H1 (cell line): ENCODE measurements around the gene KCNH4. TPM values are rescaled to one million over a fixed set of nuclear protein-coding genes. Genes with fewer than 3 reads are reported as not detected.
A peak's percentile ranks its signal among the peaks of the same experiment; 100 is the strongest.

Experiments
- CTCF ChIA-PET: fragments of 300-600 bp; sonication (Branson Sonifier 250); formaldehyde crosslinking; loops from one replicate; lab custom pipeline; 2021; ENCODE audit not compliant: partially characterized antibody; lab: Charles Lee
- POLR2A ChIA-PET: fragments of 300-600 bp; sonication (Branson Sonifier 250); formaldehyde crosslinking; loops from one replicate; lab custom pipeline; 2021; ENCODE audit warnings: inconsistent platforms; ENCODE audit not compliant: partially characterized antibody; lab: Charles Lee
- DNase-seq, 2 experiments: peaks; one replicate each; pipeline versions ENCODE4 v3.0.0 to v3.0.0-alpha.2; 2010 to 2022; ENCODE audit warnings: low spot score in 2 of 2, low read depth in 1 of 2, mixed read lengths in 1 of 2
- FAIRE-seq: peaks from 2 replicates; lab custom pipeline; 2011; peaks lifted over from hg19 to GRCh38; lab: Jason Lieb, UNC
- H2AFZ ChIP-seq: 2 replicates; pipeline ENCODE4 v1.8.1; 2012; ENCODE audit warnings: low read length, inconsistent platforms
- H2AK5ac ChIP-seq: 2 replicates; pipeline ENCODE4 v1.6.1; 2013; ENCODE audit warnings: low read depth, low read length
- H2BK120ac ChIP-seq: replicated peaks from 2 replicates; pipeline ENCODE3; 2013; ENCODE audit warnings: low read depth, low read length, inconsistent platforms
- H2BK12ac ChIP-seq: 2 replicates; pipeline ENCODE4 v1.6.1; 2013; ENCODE audit warnings: low read depth, low read length
- H2BK15ac ChIP-seq: 2 replicates; pipeline ENCODE4 v1.6.1; 2013; ENCODE audit warnings: low read length
- H2BK20ac ChIP-seq: 2 replicates; pipeline ENCODE4 v1.6.1; 2013; ENCODE audit warnings: low read length
- H2BK5ac ChIP-seq: 2 replicates; pipeline ENCODE4 v1.6.1; 2013; ENCODE audit warnings: low read depth, low read length
- H3K14ac ChIP-seq: 2 replicates; pipeline ENCODE4 v1.6.1; 2013; ENCODE audit warnings: inconsistent platforms; ENCODE audit not compliant: insufficient read length
- H3K18ac ChIP-seq: 2 replicates; pipeline ENCODE4 v1.6.1; 2013; ENCODE audit warnings: low read length; ENCODE audit errors: extremely low read depth
- H3K23ac ChIP-seq: 2 replicates; pipeline ENCODE4 v1.6.1; 2013; ENCODE audit warnings: inconsistent platforms; ENCODE audit not compliant: insufficient read length
- H3K23me2 ChIP-seq: 2 replicates; pipeline ENCODE4 v1.6.1; 2013; ENCODE audit warnings: low read depth, low read length
- H3K27ac ChIP-seq: 2 replicates; pipeline ENCODE4 v1.6.1; 2011; ENCODE audit warnings: low read depth, low read length, inconsistent platforms
- H3K27me3 ChIP-seq, 4 experiments: replicated peaks in 1 of 4; 1 replicate in 1 of 4; 2 replicates in 3 of 4; pipeline versions ENCODE4 v1.6.1 to v1.8.1; 2011 to 2013; ENCODE audit warnings: low read length in 3 of 4, mild to moderate bottlenecking in 3 of 4, inconsistent platforms in 2 of 4, mixed read lengths in 2 of 4, moderate library complexity in 1 of 4; ENCODE audit not compliant: control insufficient read depth in 3 of 4, insufficient read depth in 3 of 4; ENCODE audit errors: extremely low read depth in 1 of 4
- H3K36me3 ChIP-seq, 4 experiments: 2 replicates each; pipeline versions ENCODE4 v1.6.1 to v1.8.1; 2011 to 2013; ENCODE audit warnings: mild to moderate bottlenecking in 4 of 4, low read length in 3 of 4, moderate library complexity in 2 of 4, control low read depth in 1 of 4, inconsistent platforms in 1 of 4; ENCODE audit not compliant: insufficient read depth in 4 of 4, control insufficient read depth in 2 of 4
- H3K4ac ChIP-seq: replicated peaks from 2 replicates; pipeline ENCODE3; 2013; ENCODE audit warnings: low read length, low read depth, mixed read lengths, inconsistent platforms; ENCODE audit not compliant: insufficient read length
- H3K4me1 ChIP-seq, 4 experiments: replicated peaks in 1 of 4; 1 replicate in 1 of 4; 2 replicates in 3 of 4; pipeline versions ENCODE4 v1.6.1 to v1.8.1; 2011 to 2013; ENCODE audit warnings: low read length in 3 of 4, inconsistent platforms in 2 of 4, mixed read lengths in 1 of 4; ENCODE audit not compliant: insufficient read depth in 4 of 4, control insufficient read depth in 3 of 4
- H3K4me2 ChIP-seq, 2 experiments: 2 replicates each; pipeline versions ENCODE4 v1.6.1 to v1.8.1; 2011 to 2013; ENCODE audit warnings: low read depth in 2 of 2, low read length in 2 of 2, control low read depth in 1 of 2, inconsistent platforms in 1 of 2, mild to moderate bottlenecking in 1 of 2; ENCODE audit not compliant: insufficient read depth in 1 of 2
- H3K4me3 ChIP-seq, 4 experiments: fragments of 200-600, 300-600 bp in 1 of 4; sonication (generic), shearing (Covaris generic), sonication (Bioruptor Twin) in 1 of 4; 2 replicates each; pipeline versions ENCODE4 v1.5.1 to v1.8.1; 2011 to 2016; ENCODE audit warnings: low read length in 4 of 4, low read depth in 3 of 4, control low read depth in 2 of 4, inconsistent platforms in 2 of 4, mild to moderate bottlenecking in 2 of 4, mixed read lengths in 1 of 4, moderate library complexity in 1 of 4; ENCODE audit not compliant: insufficient read depth in 2 of 4; ENCODE audit errors: extremely low read depth in 1 of 4
- H3K56ac ChIP-seq: replicated peaks from 2 replicates; pipeline ENCODE3; 2013; ENCODE audit warnings: low read depth, mild to moderate bottlenecking, mixed read lengths, low read length, inconsistent platforms; ENCODE audit not compliant: insufficient read length
- H3K79me1 ChIP-seq: 2 replicates; pipeline ENCODE4 v1.6.1; 2013; ENCODE audit warnings: low read depth, low read length, control low read depth
- H3K79me2 ChIP-seq, 2 experiments: 2 replicates each; pipeline versions ENCODE4 v1.6.1 to v1.8.1; 2012 to 2013; ENCODE audit warnings: low read length in 2 of 2, mild to moderate bottlenecking in 2 of 2, inconsistent platforms in 1 of 2; ENCODE audit not compliant: insufficient read depth in 2 of 2, control insufficient read depth in 1 of 2
- H3K9ac ChIP-seq, 4 experiments: replicated peaks in 1 of 4; 1 replicate in 1 of 4; 2 replicates in 3 of 4; pipeline versions ENCODE4 v1.6.1 to v1.8.1; 2011 to 2013; ENCODE audit warnings: low read depth in 3 of 4, low read length in 3 of 4, control low read depth in 2 of 4, mild to moderate bottlenecking in 2 of 4, moderate library complexity in 2 of 4, inconsistent platforms in 1 of 4; ENCODE audit errors: extremely low read depth in 1 of 4
- H3K9me3 ChIP-seq, 2 experiments: 2 replicates each; pipeline versions ENCODE4 v1.6.1 to v1.8.1; 2012 to 2013; ENCODE audit warnings: mild to moderate bottlenecking in 2 of 2, moderate library complexity in 2 of 2, control low read depth in 1 of 2, inconsistent platforms in 1 of 2, low read depth in 1 of 2, low read length in 1 of 2, mixed read lengths in 1 of 2; ENCODE audit not compliant: insufficient read depth in 2 of 2
- H4K20me1 ChIP-seq, 2 experiments: replicated peaks in 1 of 2; 2 replicates each; pipeline versions ENCODE3 to v1.8.1; 2011 to 2013; ENCODE audit warnings: inconsistent platforms in 2 of 2, low read length in 2 of 2, mild to moderate bottlenecking in 1 of 2; ENCODE audit not compliant: insufficient read depth in 2 of 2, control insufficient read depth in 1 of 2
- H4K5ac ChIP-seq: 2 replicates; pipeline ENCODE4 v1.6.1; 2013; ENCODE audit warnings: low read length, low read depth, mixed read lengths, inconsistent platforms; ENCODE audit not compliant: insufficient read length
- H4K8ac ChIP-seq: 2 replicates; pipeline ENCODE4 v1.8.0; 2013; ENCODE audit warnings: mild to moderate bottlenecking, moderate library complexity, low read length, inconsistent platforms; ENCODE audit not compliant: insufficient read depth; ENCODE audit errors: extremely low read depth
- H4K91ac ChIP-seq: replicated peaks from 2 replicates; pipeline ENCODE3; 2013; ENCODE audit warnings: low read length, mixed read lengths, inconsistent platforms; ENCODE audit not compliant: insufficient read length
- BRCA1 ChIP-seq: IDR thresholded peaks from 2 replicates; pipeline ENCODE4 v1.6.1; 2012; ENCODE audit warnings: low read depth, low read length, improper control_type of control experiment
- GTF2F1 ChIP-seq: IDR thresholded peaks from 2 replicates; pipeline ENCODE4 v1.6.1; 2012; ENCODE audit warnings: low read depth, low read length, improper control_type of control experiment, borderline replicate concordance
- KDM5A ChIP-seq: fragments of 200-600 bp; IDR thresholded peaks from 2 replicates; pipeline ENCODE4 v1.7.1; 2012; ENCODE audit warnings: mild to moderate bottlenecking, low read length, inconsistent platforms, mixed read lengths
- RAD21 ChIP-seq, 2 experiments: IDR thresholded peaks in 1 of 2; conservative IDR thresholded peaks in 1 of 2; 2 replicates each; pipeline ENCODE4 v1.6.1; 2011; ENCODE audit warnings: low read depth in 2 of 2, low read length in 2 of 2, improper control_type of control experiment in 1 of 2, inconsistent platforms in 1 of 2, mild to moderate bottlenecking in 1 of 2, moderate library complexity in 1 of 2
- WGBS, 2 experiments: shearing (Covaris generic) in 1 of 2; methylation state at CpG; one replicate each; pipeline versions ENCODE4 v1.1.6 to v1.1.7; 2013 to 2015; ENCODE audit warnings: low lambda C conversion rate in 2 of 2, mixed read lengths in 2 of 2, inconsistent platforms in 1 of 2, low coverage in 1 of 2, missing lambda C conversion rate in 1 of 2; ENCODE audit not compliant: insufficient replicate concordance in 2 of 2, insufficient coverage in 1 of 2, insufficient read length in 1 of 2; ENCODE audit errors: extremely low coverage in 1 of 2, missing lambda C conversion rate in 1 of 2; 5-methylcytosine and 5-hydroxymethylcytosine counted together
- polyA plus RNA-seq, 7 experiments: library from polyadenylated mRNA; depleted of rRNA in 3 of 7; stranded (reverse) in 5 of 7; unstranded in 2 of 7; fragments of >200 nt in 5 of 7; fragments of 200-250 nt in 2 of 7; gene quantifications; 1 replicate in 5 of 7; 2 replicates in 1 of 7; 4 replicates in 1 of 7; pipeline versions ENCODE4 v1.2.1 to v1.2.3, GENCODE V29; 2011 to 2013; ENCODE audit warnings: missing spikeins in 2 of 7, mixed read lengths in 2 of 7
- total RNA-seq: library from RNA; stranded (reverse); fragmentation: NEBNext Ultra II Directional; extraction: Animal tissue kit (Norgen Biotek cat#: 25700); gene quantifications from 2 replicates; pipeline ENCODE4 v1.2.1, GENCODE V29; 2021
- TF ChIP-seq, protein P1 (sequence below): IDR thresholded peaks from 2 replicates; pipeline ENCODE4 v1.6.1; 2012; ENCODE audit warnings: inconsistent platforms
- TF ChIP-seq, protein P2 (sequence below), 3 experiments: IDR thresholded peaks; 1 replicate in 2 of 3; 2 replicates in 1 of 3; pipeline versions ENCODE4 v1.5.1 to v1.6.1; 2011; ENCODE audit warnings: low read length in 3 of 3, mild to moderate bottlenecking in 3 of 3, inconsistent platforms in 2 of 3, low read depth in 1 of 3, moderate library complexity in 1 of 3; ENCODE audit not compliant: insufficient read depth in 1 of 3; ENCODE audit errors: control extremely low read depth in 1 of 3

Gene KCNH4
- total and polyA plus RNA-seq, 2 of the 8 experiments (the other 6 are each of a cell fraction or from before 2014, with no cell fraction given): 0.44 to 0.47 TPM

DNA sequence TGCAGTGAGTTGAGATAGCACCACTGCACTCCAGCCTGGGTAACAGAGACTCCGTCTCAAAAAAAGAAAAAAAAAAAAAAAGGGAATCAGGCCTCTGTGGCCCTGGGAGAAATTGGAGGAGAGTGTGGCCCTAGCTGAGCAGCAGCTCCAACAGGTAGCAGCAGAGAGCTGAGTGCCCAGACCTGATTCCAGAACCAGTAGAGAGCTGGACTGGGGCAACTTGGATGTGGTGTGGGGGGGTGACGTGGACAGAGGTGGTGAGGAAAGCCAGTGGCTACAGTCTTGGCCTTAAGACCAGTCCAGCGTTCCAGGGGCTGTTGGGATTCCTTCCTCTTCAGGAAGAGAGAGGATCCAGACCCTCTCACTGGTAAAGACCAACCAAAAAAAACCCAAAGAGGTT, 56.7 kb downstream of the KCNH4 start:
- H3K79me2 ChIP-seq: no peaks in the 10 kb centered on the region
- no peak overlapping the region for H3K14ac ChIP-seq
- H3K23ac ChIP-seq: no peak overlapping the region
- H3K9me3 ChIP-seq: no peaks in the 10 kb centered on the region
- H3K18ac ChIP-seq: no peak overlapping the region
- H2BK120ac ChIP-seq: no peak overlapping the region
- FAIRE-seq: no peak
- peaks cover 2 to 6% of the 10 kb centered on the region in 2 experiments for H4K20me1 ChIP-seq
- no peak overlapping the region for H2BK20ac ChIP-seq
- no peak overlapping the region for H2AFZ ChIP-seq
- no peak overlapping the region for H4K5ac ChIP-seq
- H3K9ac ChIP-seq: no peak overlapping the region
- 84% methylated on average over 3 of the region's 3 CpGs; no CpG with 5 or more reads in 1 of the 2 experiments for WGBS, 2 experiments
- H2AK5ac ChIP-seq: no peak overlapping the region
- no peak overlapping the region for H3K27ac ChIP-seq
- no peak overlapping the region for H4K8ac ChIP-seq
- H3K23me2 ChIP-seq: peaks cover 10% of the 10 kb centered on the region
- H3K4me3 ChIP-seq: no peak overlapping the region
- DNase-seq: no peak
- H2BK5ac ChIP-seq: no peak overlapping the region
- H4K91ac ChIP-seq: no peak overlapping the region
- POLR2A ChIA-PET: interaction anchor here (0.6 kb wide), 1 partner anchor 347 kb away, joined by 3 read pairs; no protein-coding TSS in a partner anchor
- H3K4me1 ChIP-seq: peaks cover 0 to 17% (median 13%) of the 10 kb centered on the region in 4 experiments; a peak in 6 of 7 replicates
- H3K4ac ChIP-seq: no peak overlapping the region
- H3K36me3 ChIP-seq: peaks cover 3 to 38% (median 21%) of the 10 kb centered on the region in 4 experiments
- no peak overlapping the region for H2BK15ac ChIP-seq
- TF ChIP-seq, protein P1, sequence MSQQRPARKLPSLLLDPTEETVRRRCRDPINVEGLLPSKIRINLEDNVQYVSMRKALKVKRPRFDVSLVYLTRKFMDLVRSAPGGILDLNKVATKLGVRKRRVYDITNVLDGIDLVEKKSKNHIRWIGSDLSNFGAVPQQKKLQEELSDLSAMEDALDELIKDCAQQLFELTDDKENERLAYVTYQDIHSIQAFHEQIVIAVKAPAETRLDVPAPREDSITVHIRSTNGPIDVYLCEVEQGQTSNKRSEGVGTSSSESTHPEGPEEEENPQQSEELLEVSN: no peak
- TF ChIP-seq GTF2F1 (no peak), RAD21 (IDR thresholded peaks at IDR 0.05 in 1 of 2, conservative IDR thresholded peaks at IDR 0.05 in 1 of 2; ENCODE audit: low read depth in 2 of 2, low read length in 2 of 2) (0 out of 4 replicates have a peak, but pooled peaks of 1 of the 2 experiments have one; percentile 2), KDM5A (no peak), BRCA1 (no peak)
- TF ChIP-seq, protein P2, sequence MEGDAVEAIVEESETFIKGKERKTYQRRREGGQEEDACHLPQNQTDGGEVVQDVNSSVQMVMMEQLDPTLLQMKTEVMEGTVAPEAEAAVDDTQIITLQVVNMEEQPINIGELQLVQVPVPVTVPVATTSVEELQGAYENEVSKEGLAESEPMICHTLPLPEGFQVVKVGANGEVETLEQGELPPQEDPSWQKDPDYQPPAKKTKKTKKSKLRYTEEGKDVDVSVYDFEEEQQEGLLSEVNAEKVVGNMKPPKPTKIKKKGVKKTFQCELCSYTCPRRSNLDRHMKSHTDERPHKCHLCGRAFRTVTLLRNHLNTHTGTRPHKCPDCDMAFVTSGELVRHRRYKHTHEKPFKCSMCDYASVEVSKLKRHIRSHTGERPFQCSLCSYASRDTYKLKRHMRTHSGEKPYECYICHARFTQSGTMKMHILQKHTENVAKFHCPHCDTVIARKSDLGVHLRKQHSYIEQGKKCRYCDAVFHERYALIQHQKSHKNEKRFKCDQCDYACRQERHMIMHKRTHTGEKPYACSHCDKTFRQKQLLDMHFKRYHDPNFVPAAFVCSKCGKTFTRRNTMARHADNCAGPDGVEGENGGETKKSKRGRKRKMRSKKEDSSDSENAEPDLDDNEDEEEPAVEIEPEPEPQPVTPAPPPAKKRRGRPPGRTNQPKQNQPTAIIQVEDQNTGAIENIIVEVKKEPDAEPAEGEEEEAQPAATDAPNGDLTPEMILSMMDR (IDR thresholded peaks at IDR 0.05; ENCODE audit: control extremely low read depth in 1 of 3, insufficient read depth in 1 of 3, low read depth in 1 of 3, low read length in 3 of 3): peak in 1 of 3 experiments; percentile 3; a peak in 1 of 4 replicates
- H3K79me1 ChIP-seq: no peaks in the 10 kb centered on the region; the same call in 1 of the 2 replicates
- no peaks in the 10 kb centered on the region; a peak in 2 of 7 replicates for H3K27me3 ChIP-seq
- no peak overlapping the region for H2BK12ac ChIP-seq
- H3K56ac ChIP-seq: no peak overlapping the region
- H3K4me2 ChIP-seq: no peak overlapping the region
- CTCF ChIA-PET: interaction anchor here (0.5 to 39.4 kb wide), 14 partner anchors 11 to 1844 kb away, joined by 3 to 1084 read pairs (median 4); partner anchors contain the start of genes DNAJC7, NKIRAS2 and ZNF385C
